Natural killer cell (primary cell): ENCODE measurements around the gene LAMA5. TPM values are rescaled to one million over a fixed set of nuclear protein-coding genes. Genes with fewer than 3 reads are reported as not detected.

Experiments used
- ATAC-seq, 3 donors: fragments of 150-1000 bp in 2 of 3; fragments of 200-7000 bp in 1 of 3; cut with Tn5 transposase; 1 replicate in 1 of 3; 2 replicates in 2 of 3; pipeline ENCODE4 v1.10.0; 2021; ENCODE audit warnings: mild to moderate bottlenecking in 2 of 3, moderate library complexity in 2 of 3
- DNase-seq, 2 donors: peaks; one replicate each; pipeline versions ENCODE4 v3.0.0 to v3.0.0-alpha.2; 2013 to 2021; ENCODE audit warnings: mixed read lengths in 1 of 2
- H3K27ac ChIP-seq: one replicate; pipeline ENCODE4 v1.5.1; 2013; ENCODE audit warnings: mild to moderate bottlenecking, low read length
- H3K27me3 ChIP-seq: one replicate; pipeline ENCODE4 v1.6.1; 2013; ENCODE audit warnings: low read length; ENCODE audit not compliant: control insufficient read depth, insufficient read depth
- H3K36me3 ChIP-seq: one replicate; pipeline ENCODE4 v1.6.1; 2013; ENCODE audit warnings: low read length; ENCODE audit not compliant: control insufficient read depth, insufficient read depth
- H3K4me1 ChIP-seq: one replicate; pipeline ENCODE4 v1.6.1; 2013; ENCODE audit warnings: low read length; ENCODE audit not compliant: control insufficient read depth, insufficient read depth
- H3K4me3 ChIP-seq: one replicate; pipeline ENCODE4 v1.5.1; 2013; ENCODE audit warnings: low read length
- H3K9me3 ChIP-seq: one replicate; pipeline ENCODE4 v1.6.1; 2013; ENCODE audit warnings: low read length; ENCODE audit not compliant: control insufficient read depth, insufficient read depth
- H3K27ac Mint-ChIP-seq, 2 donors: one replicate each; pipeline ENCODE4 v1.8.0; 2022; ENCODE audit warnings: mild to moderate bottlenecking in 2 of 2, mixed read lengths in 2 of 2, moderate library complexity in 1 of 2
- H3K27me3 Mint-ChIP-seq, 2 donors: one replicate each; pipeline ENCODE4 v1.8.0; 2022; ENCODE audit warnings: low read depth in 2 of 2, mixed read lengths in 2 of 2
- H3K36me3 Mint-ChIP-seq: one replicate; pipeline ENCODE4 v1.8.0; 2022; ENCODE audit warnings: mixed read lengths
- H3K4me1 Mint-ChIP-seq, 2 donors: one replicate each; pipeline ENCODE4 v1.8.0; 2022; ENCODE audit warnings: mixed read lengths in 2 of 2
- H3K4me3 Mint-ChIP-seq: one replicate; pipeline ENCODE4 v1.8.0; 2022; ENCODE audit warnings: mild to moderate bottlenecking, moderate library complexity, mixed read lengths
- H3K9me3 Mint-ChIP-seq, 2 donors: one replicate each; pipeline ENCODE4 v1.8.0; 2022; ENCODE audit warnings: mixed read lengths in 2 of 2
- CTCF ChIP-seq: fragments of 200-600 bp; IDR thresholded peaks from one replicate; pipeline ENCODE4 v1.8.0; 2022; ENCODE audit warnings: antibody characterized with exemption
- WGBS: methylation state at CpG from one replicate; pipeline ENCODE4 v1.1.7; 2013; ENCODE audit warnings: missing lambda C conversion rate; ENCODE audit not compliant: insufficient coverage; 5-methylcytosine and 5-hydroxymethylcytosine counted together
- intact Hi-C: fragments of 100-400 bp; cut with micrococcal nuclease; formaldehyde crosslinking; loops from one replicate; pipeline ENCODE4 v1.14.2; 2022
- total RNA-seq, 4 donors: library from RNA; stranded (reverse); fragments of 120-200 nt in 1 of 4; gene quantifications; one replicate each; pipeline versions ENCODE4 v1.2.3 to v1.2.4, GENCODE V29; 2013 to 2022

LAMA5 gene
- total RNA-seq, 3 donors from 2014 or later (not counting 1 experiment from before 2014, with no cell fraction given), result 1.0 to 4.3 (median 1.4) TPM

- Histone ChIP-seq H3K36me3 (peaks cover 23% of the 10 kb centered on the region), H3K4me1 (peaks cover 29% of the 10 kb centered on the region), H3K27me3 (no peaks in the 10 kb centered on the region), H3K4me3 (peak within 1 kb of the TSS; percentile 89), H3K27ac (peak within 1 kb of the TSS; percentile 97), H3K9me3 (no peaks in the 10 kb centered on the region)
- peaks cover 4 to 5% of the 10 kb centered on the region in 2 donors for H3K9me3 Mint-ChIP-seq
- H3K4me1 Mint-ChIP-seq, result peaks cover 31 to 54% of the 10 kb centered on the region in 2 donors
- H3K27ac Mint-ChIP-seq, result peak within 1 kb of the TSS; percentile 84 to 94
- peak within 1 kb of the TSS; percentile 87 for H3K4me3 Mint-ChIP-seq
- H3K27me3 Mint-ChIP-seq, result no peaks in the 10 kb centered on the region
- ATAC-seq (peak; percentile 95), DNase-seq (peak; percentile 93 to 97)
- no peaks in the 10 kb centered on the region for H3K36me3 Mint-ChIP-seq
- under 1% methylated on average over 83 of the region's 83 CpGs for WGBS
- no peak for TF ChIP-seq CTCF
- intact Hi-C loops, result loop anchor here (2.0 to 10.0 kb wide), 2 partner anchors 232 to 372 kb away; no protein-coding TSS in a partner anchor
Observed at GRCh38 chr20:62386383-62387218, 19.5 kb upstream of the LAMA5 start, which contains the start of gene RPS21. TSS of gene RPS21 (plus strand) at chr20:62387103. CDS start at chr20:62387339, 236 bp downstream.

GRCh38 chr20:62382306-62383198 is 15.4 kb upstream of the LAMA5 start:
- 62% methylated on average over 17 of the region's 18 CpGs for WGBS
- Histone ChIP-seq H3K27me3 (no peaks in the 10 kb centered on the region), H3K36me3 (no peaks in the 10 kb centered on the region), H3K4me1 (peaks cover 19% of the 10 kb centered on the region), H3K4me3 (no peak overlapping the region), H3K9me3 (no peaks in the 10 kb centered on the region), H3K27ac (no peak overlapping the region)
- DNase-seq, result peak; percentile 61 to 87
- ATAC-seq, result peak; percentile 58 to 77 (median 61)
- Mint-ChIP-seq H3K4me3 (no peak overlapping the region), H3K9me3 (peaks cover 4 to 5% of the 10 kb centered on the region in 2 donors), H3K36me3 (no peaks in the 10 kb centered on the region), H3K4me1 (peaks cover 17 to 32% of the 10 kb centered on the region in 2 donors), H3K27ac (peak overlapping the region; percentile 54 to 69), H3K27me3 (no peaks in the 10 kb centered on the region)
- intact Hi-C loops, result loop anchor here (1.0 to 10.0 kb wide), 2 partner anchors 80 to 368 kb away; partner anchors contain the start of gene ADRM1
- peak; percentile 79 for TF ChIP-seq CTCF

GRCh38 chr20:62381842-62382241 is 14.7 kb upstream of the LAMA5 start:
- Mint-ChIP-seq H3K27ac (peak overlapping the region in 1 of 2 donors; percentile 54), H3K27me3 (no peaks in the 10 kb centered on the region), H3K4me3 (no peak overlapping the region), H3K9me3 (peaks cover 4 to 5% of the 10 kb centered on the region in 2 donors), H3K4me1 (peaks cover 15 to 28% of the 10 kb centered on the region in 2 donors), H3K36me3 (no peaks in the 10 kb centered on the region)
- no peak for TF ChIP-seq CTCF
- DNase-seq (no peak), ATAC-seq (no peak)
- WGBS, result 96% methylated on average over 6 of the region's 6 CpGs
- Histone ChIP-seq H3K27ac (no peak overlapping the region), H3K27me3 (no peaks in the 10 kb centered on the region), H3K9me3 (no peaks in the 10 kb centered on the region), H3K36me3 (no peaks in the 10 kb centered on the region), H3K4me1 (peaks cover 15% of the 10 kb centered on the region), H3K4me3 (no peak overlapping the region)
- intact Hi-C loops, result loop anchor here (1.0 to 10.0 kb wide), 2 partner anchors 80 to 367 kb away; partner anchors contain the start of gene ADRM1
